Ovary (tissue), 9 donors: ENCODE data around the gene STAT5B. TPM values are rescaled to one million over a fixed set of nuclear protein-coding genes. Genes with fewer than 3 reads are reported as not detected.
"Not testable (repeated sequence)": the region's sequence is repeated elsewhere in the genome, so short reads cannot be mapped to it uniquely, and the experiment has no call there.

Experiments used
- DNase-seq, 5 donors: peaks; one replicate each; pipeline ENCODE4 v3.0.0-alpha.2; 2019 to 2020
- H3K27ac ChIP-seq, 2 donors: fragments of 200-600 bp; one replicate each; pipeline versions ENCODE4 v1.5.1 to v1.8.0; 2019 to 2022
- H3K27me3 ChIP-seq: fragments of 200-600 bp; one replicate; pipeline ENCODE4 v1.8.0; 2022
- H3K36me3 ChIP-seq: fragments of 200-600 bp; sonication (generic); one replicate; pipeline ENCODE4 v1.5.1; 2019
- H3K4me1 ChIP-seq: one replicate; pipeline ENCODE4 v1.8.1; 2013; ENCODE audit warnings: mild to moderate bottlenecking, moderate library complexity; ENCODE audit not compliant: insufficient read depth
- H3K4me3 ChIP-seq: fragments of 200-600 bp; sonication (generic); one replicate; pipeline ENCODE4 v1.5.1; 2017
- H3K9me3 ChIP-seq, 2 donors: fragments of 200-600 bp in 1 of 2; sonication (generic) in 1 of 2; one replicate each; pipeline versions ENCODE4 v1.5.1 to v1.8.1; 2013 to 2019; ENCODE audit warnings: mild to moderate bottlenecking in 1 of 2, moderate library complexity in 1 of 2
- EP300 ChIP-seq: sonication (generic); formaldehyde crosslinking; IDR thresholded peaks from one replicate; pipeline ENCODE4 v1.6.1; 2017; ENCODE audit warnings: antibody characterized with exemption
- POLR2A ChIP-seq: fragments of 450-650 bp; IDR thresholded peaks from one replicate; pipeline ENCODE4 v1.6.1; 2017; ENCODE audit warnings: antibody characterized with exemption, mild to moderate bottlenecking, moderate library complexity
- WGBS, 3 donors: extraction: QIAGEN DNeasy Blood & Tissue Kit in 1 of 3; methylation state at CpG; one replicate each; pipeline versions ENCODE4 v1.1.5 to v1.1.7; 2013 to 2017; 5-methylcytosine and 5-hydroxymethylcytosine counted together
- intact Hi-C, 4 donors: fragments of 100-400 bp; cut with DNase I; formaldehyde crosslinking; loops; one replicate each; pipeline versions ENCODE4 v1.11.0 to v1.15.1; 2022 to 2023
- polyA plus RNA-seq, 2 donors: library from polyadenylated mRNA; stranded (reverse); fragments of 200-250 nt in 1 of 2; fragments of 350-450 nt in 1 of 2; fragmentation: Illumina TruSeq in 1 of 2; extraction: RNeasy Lipid Tissue Mini Kit (QIAGEN cat#74804) in 1 of 2; gene quantifications; one replicate each; pipeline ENCODE4 v1.2.3, GENCODE V29; 2013 to 2014
- total RNA-seq, 7 donors: library from RNA; depleted of rRNA in 2 of 7; stranded (reverse); fragments of >200 nt in 2 of 7; fragmentation: NEBNext Ultra II Directional in 3 of 7; extraction: Animal tissue kit (Norgen Biotek cat#: 25700) in 3 of 7; gene quantifications; one replicate each; pipeline versions ENCODE4 v1.1.0 to v1.2.4, GENCODE V29; 2016 to 2023
- TF ChIP-seq, protein P1 (sequence below), 3 donors: fragments of 450-650 bp in 2 of 3; fragments of 200-600 bp in 1 of 3; IDR thresholded peaks; one replicate each; pipeline versions ENCODE4 v1.5.1 to v1.8.0; 2016 to 2022; ENCODE audit warnings: antibody characterized with exemption in 3 of 3, mild to moderate bottlenecking in 1 of 3
- donor health status: DM: no; HTN: no; CAD: no; lungs with moderate emphysema.
- donor health status: DM: no; HTN: no; CAD: no.
- donor health status: Bipolar disorder and iron deficiency.
- donor health status: DM: yes; HTN: yes; CAD: no.
- donor health status: DM: no; HTN: no; CAD: no.
- donor health status: DM: yes; HTN: yes; CAD: no.

Gene STAT5B
- total and polyA plus RNA-seq, 9 donors: 66.1 to 176 (median 108) TPM

DNA sequence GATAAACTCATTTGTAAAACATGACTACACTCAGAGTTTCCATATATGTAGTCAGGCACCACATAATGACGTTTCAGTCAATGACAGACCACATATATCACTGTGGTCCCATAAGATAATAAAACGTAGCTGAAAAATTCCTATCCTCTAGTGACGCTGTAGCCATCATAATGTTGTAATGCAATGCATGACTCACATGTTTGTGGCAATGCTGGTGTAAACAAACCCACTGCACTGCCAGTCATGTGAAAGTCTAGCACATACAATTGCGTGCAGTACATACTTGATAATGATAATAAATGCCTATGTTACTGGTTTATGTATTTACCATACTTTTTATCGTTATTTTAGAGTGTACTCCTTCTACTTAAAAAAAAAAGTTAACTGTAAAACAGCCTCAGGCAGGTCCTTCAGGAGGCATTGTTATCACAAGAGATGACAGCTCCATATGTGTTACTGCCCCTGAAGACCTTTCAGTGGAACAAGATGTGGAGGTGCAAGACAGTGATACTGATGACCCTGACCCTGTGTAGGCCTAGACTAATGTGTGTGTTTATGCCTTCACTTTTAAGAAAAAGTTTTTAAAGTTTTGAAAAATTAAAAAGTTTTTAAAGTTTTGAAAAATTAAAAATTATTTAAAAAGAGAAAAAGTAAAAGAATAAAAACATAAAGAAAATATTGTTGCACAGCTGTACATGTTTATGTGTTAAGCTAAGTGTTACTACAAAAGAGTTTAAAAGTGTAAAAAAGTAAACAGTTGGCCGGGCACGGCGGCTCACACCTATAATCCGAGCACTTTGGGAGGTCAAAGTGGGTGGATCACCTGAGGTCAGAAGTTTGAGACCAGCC lies 9.0 kb downstream of the STAT5B start:
- H3K36me3 ChIP-seq: no peaks in the 10 kb centered on the region
- intact Hi-C loops: no loop called here
- H3K9me3 ChIP-seq: no peaks in the 10 kb centered on the region
- H3K27me3 ChIP-seq: no peaks in the 10 kb centered on the region
- H3K4me1 ChIP-seq: peaks cover 6% of the 10 kb centered on the region
- 57 to 62% (median 57%) methylated on average over 9 of the region's 9 CpGs for WGBS, 3 donors
- H3K4me3 ChIP-seq: no peak overlapping the region
- H3K27ac ChIP-seq: no peak overlapping the region
- TF ChIP-seq POLR2A (no peak), EP300 (no peak)
- TF ChIP-seq, protein P1, sequence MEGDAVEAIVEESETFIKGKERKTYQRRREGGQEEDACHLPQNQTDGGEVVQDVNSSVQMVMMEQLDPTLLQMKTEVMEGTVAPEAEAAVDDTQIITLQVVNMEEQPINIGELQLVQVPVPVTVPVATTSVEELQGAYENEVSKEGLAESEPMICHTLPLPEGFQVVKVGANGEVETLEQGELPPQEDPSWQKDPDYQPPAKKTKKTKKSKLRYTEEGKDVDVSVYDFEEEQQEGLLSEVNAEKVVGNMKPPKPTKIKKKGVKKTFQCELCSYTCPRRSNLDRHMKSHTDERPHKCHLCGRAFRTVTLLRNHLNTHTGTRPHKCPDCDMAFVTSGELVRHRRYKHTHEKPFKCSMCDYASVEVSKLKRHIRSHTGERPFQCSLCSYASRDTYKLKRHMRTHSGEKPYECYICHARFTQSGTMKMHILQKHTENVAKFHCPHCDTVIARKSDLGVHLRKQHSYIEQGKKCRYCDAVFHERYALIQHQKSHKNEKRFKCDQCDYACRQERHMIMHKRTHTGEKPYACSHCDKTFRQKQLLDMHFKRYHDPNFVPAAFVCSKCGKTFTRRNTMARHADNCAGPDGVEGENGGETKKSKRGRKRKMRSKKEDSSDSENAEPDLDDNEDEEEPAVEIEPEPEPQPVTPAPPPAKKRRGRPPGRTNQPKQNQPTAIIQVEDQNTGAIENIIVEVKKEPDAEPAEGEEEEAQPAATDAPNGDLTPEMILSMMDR (IDR thresholded peaks at IDR 0.05): no peak
- no peak for DNase-seq

GRCh38 chr17:42266462-42266861 lies 9.7 kb downstream of the STAT5B start:
- H3K4me1 ChIP-seq: peaks cover 6% of the 10 kb centered on the region
- no peak overlapping the region for H3K4me3 ChIP-seq
- no peaks in the 10 kb centered on the region for H3K36me3 ChIP-seq
- H3K9me3 ChIP-seq: no peaks in the 10 kb centered on the region
- 77 to 82% (median 78%) methylated on average over 2 of the region's 2 CpGs for WGBS, 3 donors
- H3K27ac ChIP-seq: no peak overlapping the region
- TF ChIP-seq, protein P1 (IDR thresholded peaks at IDR 0.05): no peak
- TF ChIP-seq EP300: no peak
- no peak for DNase-seq
- intact Hi-C loops: no loop called here
- H3K27me3 ChIP-seq: no peaks in the 10 kb centered on the region

GRCh38 chr17:42264366-42264765 lies 11.8 kb downstream of the STAT5B start:
- H3K9me3 ChIP-seq, H3K4me3 ChIP-seq, H3K27me3 ChIP-seq, intact Hi-C loops, H3K36me3 ChIP-seq, H3K4me1 ChIP-seq, H3K27ac ChIP-seq, DNase-seq: not testable (repeated sequence)
- 93 to 100% methylated on average over 2 to 3 of the region's 4 CpGs; no CpG with 5 or more reads in 1 of the 3 donors for WGBS, 3 donors

DNA sequence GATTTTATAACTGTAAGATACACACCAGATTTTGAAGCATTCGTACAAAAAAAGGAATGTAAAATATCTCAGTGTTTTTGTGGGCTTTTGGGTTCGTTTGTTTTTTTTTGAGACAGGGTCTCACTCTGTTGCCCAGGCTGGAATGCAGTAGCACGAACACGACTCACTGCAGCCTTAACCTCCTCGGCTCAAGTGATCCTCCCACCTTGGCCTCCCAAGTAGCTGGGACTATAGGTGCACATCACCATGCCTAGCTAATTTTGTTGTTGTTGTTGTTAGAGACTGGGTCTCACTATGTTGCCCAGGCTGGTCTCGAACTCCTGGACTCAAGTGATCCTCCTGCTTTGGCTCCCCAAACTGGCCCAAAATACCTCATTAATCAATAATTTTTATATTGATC lies 15.9 kb downstream of the STAT5B start:
- H3K9me3 ChIP-seq: no peaks in the 10 kb centered on the region
- H3K27me3 ChIP-seq: no peaks in the 10 kb centered on the region
- DNase-seq: no peak
- 54 to 75% (median 57%) methylated on average over 6 of the region's 6 CpGs for WGBS, 3 donors
- intact Hi-C loops: no loop called here
- peaks cover 2% of the 10 kb centered on the region for H3K4me1 ChIP-seq
- TF ChIP-seq, protein P1 (IDR thresholded peaks at IDR 0.05): no peak
- no peak for TF ChIP-seq EP300
- no peak for TF ChIP-seq POLR2A
- no peak overlapping the region for H3K4me3 ChIP-seq
- no peaks in the 10 kb centered on the region for H3K36me3 ChIP-seq
- H3K27ac ChIP-seq: no peak overlapping the region

DNA sequence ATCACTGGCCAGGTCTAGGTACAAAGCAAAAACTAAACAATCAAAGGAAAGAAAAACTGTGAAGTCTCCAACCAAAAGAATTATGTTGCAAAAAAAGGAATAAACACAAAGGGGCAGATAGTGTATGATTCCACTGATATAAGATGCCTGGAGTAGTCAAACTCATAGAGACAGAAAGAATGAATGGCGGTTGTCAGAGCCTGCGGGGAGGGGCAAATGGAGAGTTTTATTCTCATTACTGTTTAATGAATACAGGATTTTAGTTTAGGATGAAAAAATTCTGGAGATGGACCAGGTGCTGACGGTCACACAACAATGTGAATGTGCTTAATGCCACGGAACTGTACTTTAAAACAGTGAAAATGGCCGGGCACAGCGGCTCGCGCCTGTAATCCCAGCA lies 20.7 kb downstream of the STAT5B start:
- intact Hi-C loops: no loop called here
- 93 to 95% (median 94%) methylated on average over 8 of the region's 8 CpGs for WGBS, 3 donors

More for the DNA sequence above, 20.7 kb downstream of the STAT5B start:
- Histone ChIP-seq H3K4me1 (peaks cover 4% of the 10 kb centered on the region), H3K9me3 (no peaks in the 10 kb centered on the region), H3K27me3 (no peaks in the 10 kb centered on the region), H3K27ac (no peak overlapping the region), H3K4me3 (no peak overlapping the region), H3K36me3 (no peaks in the 10 kb centered on the region)
- DNase-seq: no peak
- TF ChIP-seq POLR2A: no peak
